HG02973 (cell line): ENCODE data around the gene EID1.
"Not testable (repeated sequence)": the region's sequence is repeated elsewhere in the genome, so short reads cannot be mapped to it uniquely, and the experiment has no call there.

Source experiments
- ATAC-seq: cut with Tn5 transposase; IDR thresholded peaks from one replicate; pipeline ENCODE4 v1.9.1; 2021; ENCODE audit warnings: moderate library complexity; ENCODE audit not compliant: unreplicated experiment

Gene EID1

GRCh38 chr15:48877630-48878595, at the start of gene EID1:
EID1 (plus strand) TSS chr15:48878134; CDS start chr15:48878177, 43 bp downstream.
- ATAC-seq = peak; percentile 89

GRCh38 chr15:48828471-48828870, 49.5 kb upstream of the EID1 start:
- no peak for ATAC-seq

GRCh38 chr15:48828906-48829305, 49.0 kb upstream of the EID1 start:
- ATAC-seq = no peak

- no peak for ATAC-seq
These were observed 45.3 kb upstream of the EID1 start for GRCh38 chr15:48832648-48833047.

GRCh38 chr15:48833526-48834239, 44.3 kb upstream of the EID1 start:
- ATAC-seq = no peak

- ATAC-seq = no peak
These were observed 43.2 kb upstream of the EID1 start for GRCh38 chr15:48834756-48835155.

GRCh38 chr15:48842501-48842900, 35.4 kb upstream of the EID1 start:
- no peak for ATAC-seq

GRCh38 chr15:48845123-48845522, 32.8 kb upstream of the EID1 start:
- ATAC-seq = no peak

- no peak for ATAC-seq
These were observed 27.3 kb upstream of the EID1 start for GRCh38 chr15:48850648-48851047.

- ATAC-seq = no peak
These were observed 26.0 kb upstream of the EID1 start for GRCh38 chr15:48851956-48852355.

- ATAC-seq = not testable (repeated sequence)
These were observed 23.5 kb upstream of the EID1 start for GRCh38 chr15:48854434-48854833.

GRCh38 chr15:48855501-48856440, 22.2 kb upstream of the EID1 start:
- no peak for ATAC-seq

GRCh38 chr15:48856942-48857341, 21.0 kb upstream of the EID1 start:
- no peak for ATAC-seq

- no peak for ATAC-seq
These were observed 19.5 kb upstream of the EID1 start for GRCh38 chr15:48858401-48858800.

- no peak for ATAC-seq
These were observed 18.5 kb upstream of the EID1 start for GRCh38 chr15:48859426-48859825.

- no peak for ATAC-seq
These were observed 16.0 kb upstream of the EID1 start for GRCh38 chr15:48861813-48862431.

- no peak for ATAC-seq
These were observed 15.2 kb upstream of the EID1 start for GRCh38 chr15:48862705-48863104.

- no peak for ATAC-seq
These were observed 12.4 kb upstream of the EID1 start for GRCh38 chr15:48865370-48866079.

GRCh38 chr15:48866141-48866563, 11.8 kb upstream of the EID1 start:
- no peak for ATAC-seq

GRCh38 chr15:48868023-48868422, 9.9 kb upstream of the EID1 start:
- no peak for ATAC-seq
